ENCODE measurements around the gene SMIM5. TPM values are rescaled to one million over a fixed set of nuclear protein-coding genes. Genes with fewer than 3 reads are reported as not detected.
A peak's percentile ranks its signal among the peaks of the same experiment; 100 is the strongest.

Gene SMIM5
- total RNA-seq, 1 donor from 2014 or later = 2.2 TPM

- Histone ChIP-seq H3K36me3 (no peaks in the 10 kb centered on the region), H3K4me1 (peaks cover 33% of the 10 kb centered on the region), H3K4me3 (peak overlapping the region; percentile 58 to 71), H3K27ac (peak overlapping the region; percentile 91), H3K9me3 (no peaks in the 10 kb centered on the region), H3K27me3 (no peaks in the 10 kb centered on the region)
- intact Hi-C loops (cut with DNase I) = loop anchor here (5.0 kb wide), 2 partner anchors 67 to 162 kb away; no protein-coding TSS in a partner anchor
- TF ChIP-seq POLR2AphosphoS5 (IDR thresholded peaks at IDR 0.05; ENCODE audit: insufficient read depth in 1 of 2, low read depth in 1 of 2) (no peak), CTCF (IDR thresholded peaks at IDR 0.05) (peak; percentile 68 to 83 (median 74)), POLR2A (IDR thresholded peaks at IDR 0.05) (peak in 1 of 2 donors; percentile 58)
- no peak for DNase-seq (ENCODE audit: extremely low spot score in 2 of 2)
Measured at GRCh38 chr17:75589012-75589918, 44.0 kb upstream of the SMIM5 start.

- H3K4me1 ChIP-seq = peaks cover 33% of the 10 kb centered on the region
- no peaks in the 10 kb centered on the region for H3K27me3 ChIP-seq
- no peaks in the 10 kb centered on the region for H3K9me3 ChIP-seq
- no peak for DNase-seq (ENCODE audit: extremely low spot score in 2 of 2)
- intact Hi-C loops (cut with DNase I) = loop anchor here (5.0 kb wide), 2 partner anchors 68 to 163 kb away; no protein-coding TSS in a partner anchor
- no peaks in the 10 kb centered on the region for H3K36me3 ChIP-seq
- peak overlapping the region; percentile 58 to 71 for H3K4me3 ChIP-seq
- TF ChIP-seq POLR2AphosphoS5 (IDR thresholded peaks at IDR 0.05; ENCODE audit: insufficient read depth in 1 of 2, low read depth in 1 of 2) (no peak), CTCF (IDR thresholded peaks at IDR 0.05) (no peak), POLR2A (IDR thresholded peaks at IDR 0.05) (no peak)
- H3K27ac ChIP-seq = peak overlapping the region; percentile 91
Measured at GRCh38 chr17:75589919-75590303, 43.3 kb upstream of the SMIM5 start.

- intact Hi-C loops (cut with DNase I) = no loop called here
- Histone ChIP-seq H3K4me3 (peak overlapping the region in 1 of 2 donors; percentile 71), H3K27ac (peak overlapping the region; percentile 91), H3K27me3 (no peaks in the 10 kb centered on the region), H3K36me3 (no peaks in the 10 kb centered on the region), H3K4me1 (peaks cover 33% of the 10 kb centered on the region), H3K9me3 (no peaks in the 10 kb centered on the region)
- TF ChIP-seq CTCF (IDR thresholded peaks at IDR 0.05) (no peak), POLR2A (IDR thresholded peaks at IDR 0.05) (no peak), POLR2AphosphoS5 (IDR thresholded peaks at IDR 0.05; ENCODE audit: insufficient read depth in 1 of 2, low read depth in 1 of 2) (no peak)
- DNase-seq (ENCODE audit: extremely low spot score in 2 of 2) = no peak
Measured at GRCh38 chr17:75590314-75590761, 42.9 kb upstream of the SMIM5 start.

- no peak for DNase-seq (ENCODE audit: extremely low spot score in 2 of 2)
- TF ChIP-seq POLR2A (IDR thresholded peaks at IDR 0.05) (no peak), CTCF (IDR thresholded peaks at IDR 0.05) (no peak), POLR2AphosphoS5 (IDR thresholded peaks at IDR 0.05; ENCODE audit: insufficient read depth in 1 of 2, low read depth in 1 of 2) (no peak)
- peaks cover 33% of the 10 kb centered on the region for H3K4me1 ChIP-seq
- no peaks in the 10 kb centered on the region for H3K27me3 ChIP-seq
- intact Hi-C loops (cut with DNase I) = no loop called here
- H3K9me3 ChIP-seq = no peaks in the 10 kb centered on the region
- H3K4me3 ChIP-seq = no peak overlapping the region
- no peaks in the 10 kb centered on the region for H3K36me3 ChIP-seq
- H3K27ac ChIP-seq = no peak overlapping the region
Measured at GRCh38 chr17:75590849-75591721, 42.1 kb upstream of the SMIM5 start.
